ENCODE results near the gene NOP16.
"Not testable (repeated sequence)": the region's sequence is repeated elsewhere in the genome, so short reads cannot be mapped to it uniquely, and the experiment has no call there.

NOP16 gene

DNA sequence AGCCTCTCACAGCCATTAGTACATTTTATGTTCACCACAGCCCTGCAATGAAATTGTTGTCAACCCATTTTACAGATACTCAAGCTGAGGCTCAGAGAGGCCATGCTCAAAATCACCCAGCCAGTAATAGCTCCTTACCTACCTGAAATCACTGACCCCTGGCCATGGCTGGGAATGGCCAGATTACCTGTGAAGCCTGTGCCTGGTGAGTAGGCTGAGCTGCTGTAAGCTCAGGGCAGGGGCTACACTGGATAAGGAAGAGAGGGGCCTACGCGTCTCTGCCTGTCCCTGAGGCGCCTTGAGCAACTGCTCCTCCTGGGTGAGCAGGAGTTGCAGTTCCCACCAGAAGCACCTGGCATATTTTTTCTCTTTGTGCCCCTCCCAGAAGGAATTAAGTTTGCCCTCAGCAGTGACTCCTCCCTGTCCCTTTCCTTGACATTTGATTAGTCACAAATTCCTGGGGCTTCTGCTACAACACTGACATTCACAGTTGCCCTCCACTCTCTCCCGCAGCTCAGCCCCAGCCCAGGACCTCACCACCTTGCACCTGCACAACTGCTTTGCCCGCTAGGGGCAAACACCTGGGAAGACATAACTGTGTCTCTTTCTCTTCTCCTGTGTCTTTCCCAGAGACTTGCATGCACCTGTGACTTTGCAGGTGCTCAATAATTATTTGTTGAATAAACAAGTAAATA, 22.2 kb upstream of the NOP16 start:
- in situ Hi-C loops (cut with HindIII; ENCODE audit: low sequenced_read_pairs) = no loop called here

- in situ Hi-C loops (cut with HindIII; ENCODE audit: low sequenced_read_pairs) = no loop called here
Observed at GRCh38 chr5:176409765-176410164, 21.4 kb upstream of the NOP16 start.

GRCh38 chr5:176408590-176408989, 20.2 kb upstream of the NOP16 start:
- in situ Hi-C loops (cut with HindIII; ENCODE audit: low sequenced_read_pairs) = no loop called here

DNA sequence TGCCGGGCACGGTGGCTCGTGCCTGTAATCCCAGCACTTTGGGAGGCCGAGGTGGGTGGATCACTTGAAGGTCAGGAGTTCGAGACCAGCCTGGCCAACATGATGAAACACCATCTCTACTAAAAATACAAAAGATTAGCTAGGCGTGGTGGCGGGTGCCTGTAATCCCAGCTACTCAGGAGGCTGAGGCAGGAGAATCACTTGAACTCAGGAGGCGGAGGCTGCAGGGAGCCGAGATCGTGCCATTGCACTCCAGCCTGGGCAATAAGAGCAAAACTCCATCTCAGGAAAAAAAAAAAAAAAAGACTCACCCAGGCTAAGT, 19.8 kb upstream of the NOP16 start:
- in situ Hi-C loops (cut with HindIII; ENCODE audit: low sequenced_read_pairs) = not testable (repeated sequence)

- in situ Hi-C loops (cut with HindIII; ENCODE audit: low sequenced_read_pairs) = no loop called here
Observed at GRCh38 chr5:176407456-176408251, 19.3 kb upstream of the NOP16 start.

GRCh38 chr5:176406436-176407052, 18.1 kb upstream of the NOP16 start:
- in situ Hi-C loops (cut with HindIII; ENCODE audit: low sequenced_read_pairs) = no loop called here

DNA sequence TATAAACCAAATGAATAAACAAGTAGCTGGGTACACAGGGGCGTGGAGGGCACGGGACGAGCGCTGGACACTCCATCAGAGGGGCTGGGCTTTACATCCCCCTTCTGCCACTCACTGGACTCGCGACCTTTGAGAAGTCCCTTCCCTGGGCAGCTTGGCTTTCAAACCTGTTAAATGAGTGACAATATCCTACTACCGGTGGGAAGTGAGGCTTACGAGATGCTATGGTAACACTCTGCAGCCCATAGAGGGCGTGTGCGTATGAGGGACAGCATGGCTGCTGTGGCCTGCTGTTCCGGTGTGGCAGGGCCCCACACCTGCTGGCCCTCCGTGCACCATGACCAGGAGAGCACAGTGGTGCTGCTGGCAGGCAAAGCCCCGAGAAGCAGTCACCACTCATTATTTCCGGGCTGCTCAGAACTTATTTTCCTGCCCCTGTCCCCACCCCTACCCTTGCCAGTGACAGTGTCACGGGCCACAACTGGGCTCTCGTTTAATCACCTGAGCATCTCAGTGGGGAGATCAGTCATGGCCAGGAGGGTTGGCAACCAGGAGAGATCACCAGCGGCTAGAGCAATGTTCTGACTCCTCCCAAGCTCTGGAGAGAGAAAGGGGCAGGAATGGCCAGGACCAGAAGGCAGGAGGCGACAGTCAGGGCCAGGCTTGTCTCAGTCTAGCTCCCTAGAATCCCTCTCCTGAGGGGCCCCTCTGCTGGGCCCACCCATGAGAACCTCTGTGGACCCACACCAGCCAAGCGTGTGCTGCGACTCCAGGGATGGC, 17.4 kb upstream of the NOP16 start:
- in situ Hi-C loops (cut with HindIII; ENCODE audit: low sequenced_read_pairs) = no loop called here

DNA sequence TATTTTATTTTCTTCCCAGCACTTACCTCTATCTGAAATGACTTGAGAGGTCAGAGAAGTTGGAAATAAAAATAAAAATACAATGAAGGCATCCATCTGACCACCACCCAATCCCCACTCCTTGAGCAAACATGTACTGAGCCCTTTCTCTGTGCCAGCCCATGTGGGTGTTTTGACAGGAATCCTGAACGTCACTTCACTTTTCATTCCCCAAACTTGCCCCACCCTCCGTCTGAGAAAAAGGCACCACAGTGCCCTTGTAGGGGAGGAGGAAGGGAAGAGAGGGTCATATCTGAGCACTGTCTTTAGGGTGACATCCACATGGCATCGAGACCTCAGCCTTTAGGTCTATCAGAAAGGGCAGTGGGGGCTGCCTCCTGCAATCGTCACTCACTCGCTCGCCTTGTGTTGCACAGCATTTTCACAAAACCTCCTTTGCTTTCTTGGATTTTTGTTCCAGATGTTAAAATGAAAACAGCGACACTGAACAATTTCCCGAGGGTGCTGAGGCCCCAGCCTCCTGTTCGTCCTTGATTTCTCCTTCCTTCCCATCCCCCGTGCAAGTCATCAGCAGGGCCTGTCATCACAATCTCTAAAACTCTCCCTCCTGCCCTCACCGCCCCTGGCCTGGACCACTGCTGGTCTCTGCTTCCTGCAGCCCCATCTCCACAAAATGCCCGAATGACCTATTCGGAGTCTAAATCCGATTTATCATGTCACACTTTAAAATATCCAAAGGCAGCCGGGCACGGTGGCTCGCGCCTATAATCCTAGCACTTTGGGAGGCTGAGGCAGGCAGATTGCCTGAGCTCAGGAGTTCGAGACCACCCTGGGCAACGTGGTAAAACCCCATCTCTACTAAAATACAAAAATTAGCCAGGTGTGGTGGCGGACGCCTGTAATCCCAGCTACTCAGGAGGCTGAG, 13.1 kb upstream of the NOP16 start:
- in situ Hi-C loops (cut with HindIII; ENCODE audit: low sequenced_read_pairs) = no loop called here

GRCh38 chr5:176400382-176401156, 12.2 kb upstream of the NOP16 start:
- in situ Hi-C loops (cut with HindIII; ENCODE audit: low sequenced_read_pairs) = no loop called here

- in situ Hi-C loops (cut with HindIII; ENCODE audit: low sequenced_read_pairs) = no loop called here
Observed at GRCh38 chr5:176397736-176398420, 9.5 kb upstream of the NOP16 start.

GRCh38 chr5:176396330-176396729, 7.9 kb upstream of the NOP16 start:
- in situ Hi-C loops (cut with HindIII; ENCODE audit: low sequenced_read_pairs) = no loop called here

GRCh38 chr5:176394881-176395675, 6.7 kb upstream of the NOP16 start:
- in situ Hi-C loops (cut with HindIII; ENCODE audit: low sequenced_read_pairs) = no loop called here

- in situ Hi-C loops (cut with HindIII; ENCODE audit: low sequenced_read_pairs) = no loop called here
Observed at GRCh38 chr5:176394096-176394495, 5.7 kb upstream of the NOP16 start.

DNA sequence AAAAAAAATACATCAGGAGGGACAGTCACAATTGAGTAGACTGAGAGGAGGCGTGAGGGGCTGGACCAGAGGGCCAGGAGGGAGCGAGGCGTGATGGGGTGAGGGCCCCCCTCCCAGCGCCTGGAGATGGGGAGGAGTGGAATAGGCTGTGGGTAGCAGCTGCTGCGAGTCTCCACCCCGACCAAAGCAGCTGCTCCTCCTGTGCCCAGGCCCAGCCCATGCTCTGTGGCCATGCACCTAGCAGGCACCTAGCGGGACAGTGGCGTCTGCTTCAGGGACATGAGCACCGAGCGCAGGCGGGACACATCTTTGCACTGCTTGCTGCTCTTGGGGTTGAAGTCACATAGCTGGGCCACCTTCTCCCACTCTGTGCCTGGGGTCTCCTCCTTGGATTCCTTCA, 4.1 kb upstream of the NOP16 start:
- in situ Hi-C loops (cut with HindIII; ENCODE audit: low sequenced_read_pairs) = no loop called here

DNA sequence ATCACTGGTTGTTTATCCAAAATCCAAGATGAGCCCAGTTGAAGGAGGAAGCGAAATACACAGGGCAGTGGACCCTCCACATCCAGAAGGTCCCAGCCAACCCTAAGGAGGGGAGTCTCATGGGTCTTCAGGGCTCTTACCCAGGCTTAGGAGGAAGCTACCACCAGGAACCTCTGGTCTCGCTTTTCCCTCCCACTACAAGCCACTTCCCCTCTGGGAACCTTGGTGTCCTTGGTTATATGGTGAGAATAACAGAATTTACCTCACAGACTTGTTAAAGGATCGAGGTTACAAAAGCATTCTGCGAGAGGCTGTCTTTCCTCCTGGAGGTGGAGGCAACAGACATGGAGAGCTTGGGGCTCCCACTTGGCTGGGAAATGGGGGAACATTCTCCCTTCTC, 3.6 kb upstream of the NOP16 start:
- in situ Hi-C loops (cut with HindIII; ENCODE audit: low sequenced_read_pairs) = no loop called here

- in situ Hi-C loops (cut with HindIII; ENCODE audit: low sequenced_read_pairs) = no loop called here
Observed at GRCh38 chr5:176391479-176391878, 3.1 kb upstream of the NOP16 start.

GRCh38 chr5:176389135-176390123, 1.0 kb upstream of the NOP16 start:
- in situ Hi-C loops (cut with HindIII; ENCODE audit: low sequenced_read_pairs) = no loop called here
